HL-60/S4 (cell line): Measurements from ENCODE around the gene CHRNB1.

ENCODE experiments used
- in situ Hi-C: fragments of 300-500 bp; cut with MboI; formaldehyde crosslinking; loops from 2 replicates; pipeline ENCODE4 v1.14.3; 2022; ENCODE audit warnings: low sequenced_read_pairs

Gene CHRNB1

GRCh38 chr17:7437950-7438614, 6.8 kb upstream of the CHRNB1 start:
- in situ Hi-C loops = no loop called here

GRCh38 chr17:7438656-7439460, 6.0 kb upstream of the CHRNB1 start:
- in situ Hi-C loops = no loop called here

GRCh38 chr17:7439462-7440112, 5.3 kb upstream of the CHRNB1 start, which contains the start of gene FGF11:
Gene FGF11, plus strand, starts transcription at chr17:7439512. Its CDS starts 109 bp downstream, at chr17:7439621.
- in situ Hi-C loops = no loop called here

GRCh38 chr17:7440113-7440833, 4.6 kb upstream of the CHRNB1 start:
- in situ Hi-C loops = no loop called here

GRCh38 chr17:7440834-7441195, 4.0 kb upstream of the CHRNB1 start:
- in situ Hi-C loops = no loop called here

GRCh38 chr17:7441266-7441665, 3.6 kb upstream of the CHRNB1 start:
- in situ Hi-C loops = no loop called here

GRCh38 chr17:7442142-7442541, 2.7 kb upstream of the CHRNB1 start:
- in situ Hi-C loops = no loop called here

- in situ Hi-C loops = no loop called here
Measured at GRCh38 chr17:7443499-7444485, 1.1 kb upstream of the CHRNB1 start.

GRCh38 chr17:7445619-7445968, 733 bp downstream of the CHRNB1 start:
- in situ Hi-C loops = no loop called here

GRCh38 chr17:7448461-7448860, 3.6 kb downstream of the CHRNB1 start:
- in situ Hi-C loops = no loop called here

- in situ Hi-C loops = no loop called here
Measured at GRCh38 chr17:7459961-7460545, 15.2 kb downstream of the CHRNB1 start.

- in situ Hi-C loops = no loop called here
Measured at GRCh38 chr17:7460850-7461660, 16.2 kb downstream of the CHRNB1 start.

- in situ Hi-C loops = no loop called here
Measured at GRCh38 chr17:7462474-7463371, 17.9 kb downstream of the CHRNB1 start.

GRCh38 chr17:7463372-7463846, 18.5 kb downstream of the CHRNB1 start:
- in situ Hi-C loops = no loop called here

- in situ Hi-C loops = no loop called here
Measured at GRCh38 chr17:7464081-7464480, 19.2 kb downstream of the CHRNB1 start.

GRCh38 chr17:7465597-7466275, 20.9 kb downstream of the CHRNB1 start:
- in situ Hi-C loops = no loop called here

GRCh38 chr17:7466318-7466638, 21.4 kb downstream of the CHRNB1 start:
- in situ Hi-C loops = no loop called here
